Globus pallidus (tissue), 1 donor: ENCODE measurements around the gene PTPN6.

Experiments
- DNase-seq: peaks from one replicate; pipeline ENCODE4 v3.0.0-alpha.2; 2015; ENCODE audit warnings: low spot score

PTPN6 gene

GRCh38 chr12:6941782-6942181 is 9.4 kb upstream of the PTPN6 start:
- DNase-seq = no peak

- no peak for DNase-seq
Observed at GRCh38 chr12:6942331-6942665, 8.9 kb upstream of the PTPN6 start.

GRCh38 chr12:6943389-6943721 is 7.8 kb upstream of the PTPN6 start:
- DNase-seq = peak; percentile 96

DNA sequence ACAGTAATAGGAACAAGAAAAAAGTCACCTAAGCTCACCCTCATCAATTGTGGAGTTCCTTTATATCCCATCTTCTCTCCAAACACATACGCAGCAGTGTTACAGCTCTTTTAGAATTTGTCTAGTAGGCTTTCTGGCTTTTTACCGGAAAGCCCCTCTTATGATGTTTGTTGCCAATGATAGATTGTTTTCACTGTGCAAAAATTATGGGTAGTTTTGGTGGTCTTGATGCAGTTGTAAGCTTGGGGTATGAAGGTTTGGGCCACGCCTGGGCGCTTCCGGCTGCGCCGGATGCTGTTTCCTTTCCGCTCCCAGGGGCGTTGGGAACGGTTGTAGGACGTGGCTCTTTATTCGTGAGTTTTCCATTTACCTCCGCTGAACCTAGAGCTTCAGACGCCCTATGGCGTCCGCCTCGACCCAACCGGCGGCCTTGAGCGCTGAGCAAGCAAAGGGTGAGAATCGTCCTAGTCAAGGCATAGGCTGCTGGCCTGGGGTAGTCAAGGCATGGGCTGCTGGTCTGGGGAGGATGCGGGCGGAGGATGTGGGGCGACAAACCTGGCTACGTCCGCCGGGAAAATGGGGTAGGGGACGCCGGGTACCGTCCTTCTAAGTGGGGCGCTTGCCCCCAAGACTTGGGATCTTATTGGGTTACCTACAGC is 7.3 kb upstream of the PTPN6 start, which contains the start of the genes C12orf57 and RNU7-1:
Gene C12orf57, plus strand, starts transcription at position 301 of the 659 bp plus-strand sequence. Its CDS starts 100 bp downstream, at position 401.
Gene RNU7-1, plus strand, starts transcription at position 95 of the 659 bp plus-strand sequence.
- DNase-seq = peak; percentile 90

DNA sequence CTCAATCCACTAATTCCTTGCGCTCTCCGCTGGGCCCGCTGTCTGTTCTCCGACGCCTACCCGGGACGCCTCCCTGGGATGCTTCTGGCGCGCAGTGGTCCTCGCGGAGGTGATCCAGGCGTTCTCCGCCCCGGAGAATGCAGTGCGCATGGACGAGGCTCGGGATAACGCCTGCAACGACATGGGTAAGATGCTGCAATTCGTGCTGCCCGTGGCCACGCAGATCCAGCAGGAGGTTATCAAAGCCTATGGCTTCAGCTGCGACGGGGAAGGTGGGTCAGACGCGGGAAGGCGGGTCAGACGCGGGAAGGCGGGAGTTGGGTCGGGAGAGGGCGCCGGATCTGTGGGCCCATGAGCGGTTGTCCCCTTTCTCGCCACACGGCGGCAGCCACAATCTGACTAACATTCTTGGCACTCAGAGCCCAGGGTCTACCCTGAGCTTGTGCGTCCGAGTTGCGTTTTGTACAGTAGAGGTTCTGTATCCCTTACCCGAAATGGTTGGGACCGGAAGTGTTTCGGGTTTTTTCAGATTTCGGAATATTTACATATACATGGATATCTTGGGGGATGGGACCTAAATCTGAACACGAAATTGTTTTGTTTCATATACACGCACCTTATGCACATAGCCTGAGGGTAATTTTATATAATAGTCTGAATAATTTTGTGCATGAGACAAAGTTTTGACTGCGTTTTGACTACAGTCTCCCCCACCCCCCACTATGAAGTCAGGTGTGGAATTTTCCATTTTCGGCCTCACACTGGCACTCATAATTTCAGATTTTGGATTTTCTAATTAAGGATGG is 6.6 kb upstream of the PTPN6 start:
- DNase-seq = peak; percentile 91

- DNase-seq = no peak
Observed at GRCh38 chr12:6945613-6946012, 5.5 kb upstream of the PTPN6 start.

GRCh38 chr12:6946033-6946919 is 4.9 kb upstream of the PTPN6 start:
- no peak for DNase-seq

GRCh38 chr12:6946920-6947374 is 4.2 kb upstream of the PTPN6 start:
- DNase-seq = no peak

DNA sequence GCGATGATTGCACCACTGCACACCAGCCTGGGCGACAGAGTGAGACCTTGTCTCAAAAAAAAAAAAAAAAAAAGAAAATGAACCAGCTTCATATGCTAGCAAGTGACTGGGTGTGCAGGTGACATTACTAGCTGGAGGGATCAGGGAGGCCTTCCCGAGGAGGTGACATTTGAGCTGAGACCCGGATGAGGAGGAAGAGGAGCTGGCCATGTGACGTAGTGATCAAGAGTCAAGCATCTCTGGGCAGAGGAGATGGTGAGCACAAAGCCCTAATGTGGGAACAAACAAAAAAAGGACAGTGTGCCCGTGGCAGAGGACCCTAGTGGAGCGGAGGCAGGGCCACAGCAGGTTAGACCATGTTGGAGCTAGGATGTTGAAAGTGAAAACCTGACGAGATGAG is 3.5 kb upstream of the PTPN6 start:
- DNase-seq = no peak

GRCh38 chr12:6948873-6949594 is 2.1 kb upstream of the PTPN6 start:
- DNase-seq = no peak

DNA sequence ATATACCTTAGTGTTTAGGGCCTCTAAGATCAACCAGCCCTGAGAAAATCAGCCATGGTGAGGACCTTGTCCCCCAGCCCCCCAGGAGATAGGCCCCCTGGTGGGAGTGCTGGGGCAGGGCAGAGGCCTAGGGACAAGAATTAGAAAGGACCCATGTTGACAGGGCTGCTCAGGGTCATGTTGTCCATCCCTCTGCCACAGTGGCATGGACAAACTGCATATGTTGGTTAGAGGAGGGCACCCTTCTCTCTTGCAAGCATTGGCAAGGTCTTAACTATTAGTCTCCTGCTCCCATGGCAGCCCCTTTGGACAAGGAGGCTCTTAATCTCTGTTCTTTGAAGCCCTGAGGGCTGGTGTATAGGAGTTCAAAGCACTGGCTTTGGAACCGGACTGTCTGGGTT is 755 bp upstream of the PTPN6 start:
- no peak for DNase-seq

- DNase-seq = no peak
Observed at GRCh38 chr12:6951551-6952120, 480 bp downstream of the PTPN6 start.

DNA sequence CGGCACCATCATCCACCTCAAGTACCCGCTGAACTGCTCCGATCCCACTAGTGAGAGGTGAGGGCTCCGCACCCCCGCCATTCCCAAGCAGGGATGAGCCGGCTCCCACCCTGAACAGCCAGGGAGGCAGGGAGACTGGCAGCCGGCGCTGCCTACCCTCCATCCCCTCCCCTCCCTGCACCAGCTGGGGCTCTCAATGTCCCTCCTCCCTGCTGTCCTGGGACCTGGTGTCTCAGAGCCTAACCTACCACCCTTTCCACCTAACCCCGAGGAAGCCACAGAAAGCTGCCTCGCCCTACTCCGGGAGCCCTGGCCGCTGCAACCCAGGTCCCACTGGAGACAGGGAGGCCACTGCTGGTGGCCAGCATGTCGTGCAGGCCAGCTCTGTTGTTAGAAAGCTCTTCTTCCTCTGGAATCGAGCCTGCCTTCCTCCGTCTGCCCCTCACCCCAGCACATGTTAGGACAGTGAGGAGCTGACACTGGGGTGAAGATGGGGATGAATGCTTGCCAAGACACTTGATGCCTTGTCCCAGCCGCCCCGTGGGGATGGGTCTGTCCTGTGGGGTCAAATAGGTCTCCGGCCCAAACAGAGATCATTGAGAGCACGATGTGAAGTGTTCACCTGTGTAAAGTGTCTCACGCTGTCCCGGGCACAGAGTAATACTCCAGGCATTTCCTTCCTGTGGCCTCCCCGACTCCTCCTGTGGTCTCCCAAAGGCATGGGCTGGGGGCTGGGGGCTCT is 1.1 kb downstream of the PTPN6 start:
- DNase-seq = no peak

DNA sequence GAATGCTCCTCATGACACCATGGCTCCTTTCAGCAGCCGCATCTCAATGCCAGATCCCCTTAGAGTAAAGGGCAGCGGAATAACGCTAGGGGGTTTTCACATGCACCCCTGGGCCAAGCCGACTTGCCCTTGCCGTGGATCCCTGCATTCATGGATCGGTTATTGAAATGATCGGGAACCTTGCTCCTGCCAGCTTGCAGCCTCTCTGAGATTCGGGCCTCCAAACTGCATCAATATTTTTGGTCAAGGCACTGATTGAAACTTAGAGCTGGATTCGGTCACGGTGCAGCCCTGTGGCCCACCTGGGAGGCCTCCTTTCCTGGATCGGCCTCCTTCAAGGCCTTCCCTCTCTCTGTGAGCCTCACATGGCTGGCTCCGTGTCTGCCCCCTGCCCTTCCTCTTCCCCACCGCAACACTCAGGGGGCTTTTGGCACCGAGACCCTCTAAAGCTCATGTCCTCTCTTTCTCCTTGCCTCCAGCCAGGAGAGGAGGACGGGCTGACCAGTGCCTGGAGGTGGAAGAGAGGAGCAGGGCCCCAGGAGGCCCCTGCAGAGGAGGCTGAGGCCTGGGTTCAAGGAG is 1.8 kb downstream of the PTPN6 start:
- no peak for DNase-seq

DNA sequence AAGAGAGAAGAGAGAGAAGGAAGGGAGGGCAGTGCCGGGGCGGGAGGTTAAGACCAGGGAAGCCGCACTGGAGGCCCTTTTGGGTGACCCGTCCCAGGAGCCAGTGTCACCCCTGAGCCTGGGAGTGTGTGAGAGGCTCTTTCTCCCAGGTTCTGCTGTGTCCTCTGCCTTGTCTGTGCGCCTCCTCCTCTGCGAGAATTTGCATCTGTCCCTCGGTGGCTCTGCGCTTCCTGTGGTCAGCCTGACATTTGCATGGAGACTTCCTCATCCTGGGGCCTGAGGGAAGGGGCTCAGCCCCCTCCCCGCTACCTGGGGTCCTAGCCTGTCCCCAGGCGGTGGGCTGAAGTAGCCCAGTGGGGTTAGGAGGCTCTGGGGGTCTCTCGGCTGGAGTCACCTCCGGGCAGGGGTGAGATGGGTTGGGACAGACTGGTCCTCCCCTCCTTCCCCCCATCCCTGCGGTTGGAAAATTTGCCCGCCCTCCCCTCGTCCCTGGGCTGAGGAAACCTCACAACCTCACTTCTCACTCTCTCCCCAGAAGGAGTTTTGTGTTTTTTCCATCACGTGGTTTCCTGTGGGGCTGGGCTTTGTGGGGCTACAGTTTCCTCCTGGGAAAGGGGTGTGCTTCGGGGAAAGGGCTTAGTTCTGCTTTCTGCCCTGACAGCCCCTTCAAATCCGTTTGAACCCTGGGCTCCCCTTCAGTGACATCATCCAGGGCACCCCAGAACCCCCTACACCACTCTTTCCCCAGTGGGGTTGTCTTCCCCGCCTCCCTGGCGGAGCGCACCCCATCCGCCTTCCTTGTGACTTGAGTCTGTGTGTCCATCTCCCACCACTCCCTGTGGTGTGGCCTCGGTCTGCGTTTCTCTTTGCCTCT is 2.5 kb downstream of the PTPN6 start:
- DNase-seq = no peak

DNA sequence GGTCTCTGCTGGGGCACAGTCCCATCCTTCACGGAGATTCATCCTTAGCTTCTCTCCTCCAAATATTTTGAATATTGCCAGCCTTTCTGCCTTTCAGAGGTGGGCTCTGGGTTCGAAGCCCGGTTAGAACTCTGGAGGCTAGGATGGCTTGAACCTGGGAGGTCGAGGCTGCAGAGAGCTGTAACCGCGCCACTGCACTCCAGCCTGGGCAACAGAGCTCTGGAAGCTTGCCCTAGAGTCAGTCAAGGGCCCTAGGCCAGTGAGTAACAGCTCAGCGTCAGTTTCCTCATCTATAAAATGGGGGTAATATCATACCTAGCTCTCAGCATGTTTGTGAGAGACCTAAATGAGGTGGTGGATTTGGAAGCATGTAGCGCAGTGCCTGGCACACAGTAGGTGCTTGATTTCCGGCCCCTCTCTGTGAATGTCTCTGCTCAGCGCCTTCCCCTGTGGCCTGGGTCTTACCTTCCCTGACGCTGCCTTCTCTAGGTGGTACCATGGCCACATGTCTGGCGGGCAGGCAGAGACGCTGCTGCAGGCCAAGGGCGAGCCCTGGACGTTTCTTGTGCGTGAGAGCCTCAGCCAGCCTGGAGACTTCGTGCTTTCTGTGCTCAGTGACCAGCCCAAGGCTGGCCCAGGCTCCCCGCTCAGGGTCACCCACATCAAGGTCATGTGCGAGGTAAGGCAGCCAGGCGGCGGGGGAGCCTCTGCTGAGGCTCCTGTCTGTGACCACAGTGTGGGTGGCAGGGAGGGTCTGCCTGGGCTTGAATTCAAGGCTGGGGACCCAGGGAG is 3.4 kb downstream of the PTPN6 start:
- DNase-seq = no peak

- no peak for DNase-seq
Observed at GRCh38 chr12:6955108-6956020, 4.2 kb downstream of the PTPN6 start.
